SU-DHL-6 (cell line): ENCODE data around the gene TMEM60.

ENCODE experiments used
- H2AFZ ChIP-seq: fragments of 200-600 bp; sonication (generic); 2 replicates; pipeline ENCODE4 v1.6.1; 2014; ENCODE audit warnings: low read depth, mild to moderate bottlenecking, moderate library complexity, mixed read lengths, antibody characterized with exemption, low read length; ENCODE audit not compliant: severe bottlenecking
- H3F3A ChIP-seq: fragments of 200-600 bp; shearing (Covaris generic); 2 replicates; pipeline ENCODE4 v1.6.0; 2016; ENCODE audit warnings: antibody characterized with exemption, mild to moderate bottlenecking; ENCODE audit not compliant: insufficient read depth
- H3K27ac ChIP-seq: fragments of 200-600 bp; sonication (generic); 2 replicates; pipeline ENCODE4 v1.5.1; 2016; ENCODE audit warnings: low read depth, mild to moderate bottlenecking, low read length, moderate library complexity, mixed read lengths
- H3K27me3 ChIP-seq: fragments of 200-600 bp; sonication (generic), shearing (Covaris generic); 2 replicates; pipeline ENCODE4 v1.6.0; 2014; ENCODE audit warnings: mild to moderate bottlenecking, low read length
- H3K36me3 ChIP-seq: fragments of 200-600 bp; sonication (generic); 2 replicates; pipeline ENCODE4 v1.6.1; 2014; ENCODE audit warnings: mild to moderate bottlenecking, low read length, mixed read lengths
- H3K4me2 ChIP-seq: fragments of 300-600, 200-600 bp; shearing (Covaris generic), sonication (generic); 2 replicates; pipeline ENCODE4 v1.6.0; 2014; ENCODE audit warnings: low read length, low read depth, mild to moderate bottlenecking; ENCODE audit not compliant: poor library complexity, severe bottlenecking
- H3K4me3 ChIP-seq: fragments of 200-600 bp; sonication (generic); 2 replicates; pipeline ENCODE4 v1.5.1; 2014; ENCODE audit warnings: antibody characterized with exemption, low read length, mild to moderate bottlenecking, mixed read lengths; ENCODE audit not compliant: insufficient read depth, poor library complexity, severe bottlenecking
- H3K79me2 ChIP-seq: fragments of 200-600 bp; sonication (generic); 2 replicates; pipeline ENCODE4 v1.6.1; 2014; ENCODE audit warnings: mild to moderate bottlenecking, low read length, moderate library complexity; ENCODE audit not compliant: insufficient read depth
- H3K9ac ChIP-seq: fragments of 200-600 bp; sonication (generic); 2 replicates; pipeline ENCODE4 v1.7.0; 2014; ENCODE audit warnings: mild to moderate bottlenecking, low read length
- H3K9me2 ChIP-seq: fragments of 200-600 bp; sonication (generic); replicated peaks from 2 replicates; pipeline ENCODE4 v1.6.1; 2014; ENCODE audit warnings: low read length; ENCODE audit not compliant: insufficient read depth
- H3K9me3 ChIP-seq: fragments of 200-600 bp; sonication (generic); 2 replicates; pipeline ENCODE4 v1.6.1; 2014; ENCODE audit warnings: low read length, mixed read lengths; ENCODE audit not compliant: insufficient read depth
- H4K20me1 ChIP-seq: fragments of 200-600 bp; sonication (generic); 2 replicates; pipeline ENCODE4 v1.6.1; 2014; ENCODE audit warnings: low read depth, mild to moderate bottlenecking, antibody characterized with exemption, low read length, moderate library complexity, mixed read lengths
- EZH2phosphoT487 ChIP-seq: fragments of 200-600 bp; sonication (generic), shearing (Covaris generic); conservative IDR thresholded peaks from 2 replicates; pipeline ENCODE4 v1.6.1; 2018; ENCODE audit warnings: mild to moderate bottlenecking, antibody characterized with exemption, low read length, moderate library complexity, mixed read lengths
- TF ChIP-seq, protein P1 (sequence below): fragments of 200-600 bp; sonication (generic); IDR thresholded peaks from one replicate; pipeline ENCODE4 v1.5.1; 2017; ENCODE audit warnings: antibody characterized with exemption, mild to moderate bottlenecking, low read length, moderate library complexity; ENCODE audit not compliant: insufficient read depth, poor library complexity, severe bottlenecking

TMEM60 gene

DNA sequence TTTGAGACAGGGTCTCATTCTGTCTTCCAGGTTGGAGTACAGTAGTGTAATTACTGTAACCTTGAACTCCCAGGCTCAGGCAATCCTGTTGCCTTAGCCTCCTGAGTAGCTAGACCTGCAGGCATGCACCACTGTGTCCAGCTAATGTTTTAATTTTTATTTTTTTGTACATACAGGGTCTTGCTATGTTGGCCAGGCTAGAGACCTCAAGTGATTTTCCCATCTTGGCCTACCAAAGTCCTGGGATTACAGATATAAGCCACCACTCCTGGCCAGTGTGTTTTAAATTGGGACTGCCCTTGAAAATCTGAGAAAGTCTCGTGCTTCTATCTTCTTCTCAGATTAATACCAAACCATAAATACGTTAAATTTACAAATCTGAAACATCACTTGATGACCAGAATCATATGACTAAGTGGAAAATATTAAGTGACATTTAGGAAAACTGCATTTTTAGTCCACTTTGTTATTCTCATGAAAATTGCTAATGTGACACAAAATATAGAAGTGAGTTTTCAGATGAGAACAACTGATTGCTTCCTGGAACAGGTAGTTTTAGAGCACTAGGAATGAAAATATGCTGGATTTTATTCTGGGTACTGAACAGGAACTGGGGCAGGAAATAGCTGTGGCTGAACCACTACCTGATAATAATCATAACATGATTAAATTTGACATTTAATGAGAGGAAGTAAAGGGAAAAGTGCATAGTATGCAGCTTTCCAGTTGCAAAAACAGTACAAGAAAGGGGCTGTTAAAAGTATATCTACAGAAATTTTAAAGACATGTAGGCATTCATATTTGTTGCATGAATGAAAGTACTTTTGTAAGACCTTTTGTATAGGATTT is 4.5 kb upstream of the TMEM60 start:
- H3K9me2 ChIP-seq: no peaks in the 10 kb centered on the region
- no peaks in the 10 kb centered on the region for H3K27me3 ChIP-seq
- peaks cover 37% of the 10 kb centered on the region for H3F3A ChIP-seq
- peak overlapping the region; percentile 10 for H3K9ac ChIP-seq
- no peak overlapping the region for H2AFZ ChIP-seq
- H3K36me3 ChIP-seq: peaks cover 30% of the 10 kb centered on the region
- peak overlapping the region; percentile 84 for H3K27ac ChIP-seq
- peaks cover 13% of the 10 kb centered on the region; the same call in 1 of the 2 replicates for H3K9me3 ChIP-seq
- H4K20me1 ChIP-seq: peaks cover 36% of the 10 kb centered on the region
- peak overlapping the region; percentile 13 for H3K4me3 ChIP-seq
- H3K79me2 ChIP-seq: peaks cover 97% of the 10 kb centered on the region
- TF ChIP-seq, protein P1, sequence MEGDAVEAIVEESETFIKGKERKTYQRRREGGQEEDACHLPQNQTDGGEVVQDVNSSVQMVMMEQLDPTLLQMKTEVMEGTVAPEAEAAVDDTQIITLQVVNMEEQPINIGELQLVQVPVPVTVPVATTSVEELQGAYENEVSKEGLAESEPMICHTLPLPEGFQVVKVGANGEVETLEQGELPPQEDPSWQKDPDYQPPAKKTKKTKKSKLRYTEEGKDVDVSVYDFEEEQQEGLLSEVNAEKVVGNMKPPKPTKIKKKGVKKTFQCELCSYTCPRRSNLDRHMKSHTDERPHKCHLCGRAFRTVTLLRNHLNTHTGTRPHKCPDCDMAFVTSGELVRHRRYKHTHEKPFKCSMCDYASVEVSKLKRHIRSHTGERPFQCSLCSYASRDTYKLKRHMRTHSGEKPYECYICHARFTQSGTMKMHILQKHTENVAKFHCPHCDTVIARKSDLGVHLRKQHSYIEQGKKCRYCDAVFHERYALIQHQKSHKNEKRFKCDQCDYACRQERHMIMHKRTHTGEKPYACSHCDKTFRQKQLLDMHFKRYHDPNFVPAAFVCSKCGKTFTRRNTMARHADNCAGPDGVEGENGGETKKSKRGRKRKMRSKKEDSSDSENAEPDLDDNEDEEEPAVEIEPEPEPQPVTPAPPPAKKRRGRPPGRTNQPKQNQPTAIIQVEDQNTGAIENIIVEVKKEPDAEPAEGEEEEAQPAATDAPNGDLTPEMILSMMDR: no peak
- TF ChIP-seq EZH2phosphoT487: no peak
- H3K4me2 ChIP-seq: peak overlapping the region; percentile 92

DNA sequence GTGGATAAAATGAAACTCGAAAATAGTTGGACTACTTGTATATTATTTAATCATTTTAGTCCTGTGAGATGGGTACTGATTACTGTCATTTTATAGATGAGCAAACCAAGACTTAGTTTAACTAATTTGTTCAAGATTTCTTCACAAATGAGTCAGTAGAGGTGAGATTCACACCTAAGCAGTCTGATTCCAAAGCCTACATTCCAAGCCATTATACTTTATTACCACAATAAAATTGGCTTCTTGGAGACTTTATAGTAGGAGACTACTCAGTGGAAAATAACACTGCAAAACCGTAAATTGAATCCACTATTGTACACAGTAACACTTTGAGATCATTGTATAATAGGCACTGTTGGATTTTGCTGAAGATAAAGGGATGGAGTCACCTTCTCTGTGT is 2.5 kb upstream of the TMEM60 start:
- Histone ChIP-seq H3K27ac (peak overlapping the region; percentile 84), H3F3A (peaks cover 37% of the 10 kb centered on the region), H3K27me3 (no peaks in the 10 kb centered on the region), H4K20me1 (peaks cover 22% of the 10 kb centered on the region), H3K79me2 (peaks cover 97% of the 10 kb centered on the region), H3K9me2 (no peaks in the 10 kb centered on the region), H3K36me3 (peaks cover 20% of the 10 kb centered on the region), H3K9ac (peak overlapping the region; percentile 79), H3K9me3 (0 out of 2 replicates have a peak, but pooled peaks cover 6% of the 10 kb centered on the region), H2AFZ (no peak overlapping the region), H3K4me2 (peak overlapping the region; percentile 92), H3K4me3 (peak overlapping the region; percentile 86)
- TF ChIP-seq EZH2phosphoT487: no peak
- TF ChIP-seq, protein P1: no peak

DNA sequence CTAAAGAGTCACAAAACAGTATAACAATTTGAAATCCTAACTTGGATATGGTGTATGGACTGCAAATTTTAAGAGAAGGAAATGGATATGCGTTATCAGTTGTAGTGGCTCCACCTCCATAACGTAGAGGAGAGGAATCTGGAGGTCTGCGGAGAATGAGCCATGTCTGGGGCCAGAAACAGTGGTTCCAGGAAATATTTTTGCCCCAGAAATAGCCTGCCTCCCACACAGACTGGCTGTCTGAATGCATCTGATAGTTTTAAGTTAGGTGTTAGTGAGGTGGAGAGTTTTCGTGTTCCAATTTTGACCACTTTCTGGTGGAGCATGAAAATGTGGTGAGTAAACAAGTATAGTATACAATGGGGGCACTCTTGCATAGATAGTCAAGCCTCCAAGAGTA is 1.9 kb upstream of the TMEM60 start:
- TF ChIP-seq, protein P1: no peak
- TF ChIP-seq EZH2phosphoT487: no peak
- H3K4me2 ChIP-seq: peak overlapping the region; percentile 92
- H3K9ac ChIP-seq: peak overlapping the region; percentile 79
- H3K27me3 ChIP-seq: no peaks in the 10 kb centered on the region
- H3K9me3 ChIP-seq: no peaks in the 10 kb centered on the region
- H2AFZ ChIP-seq: no peak overlapping the region
- peak overlapping the region; percentile 84 for H3K27ac ChIP-seq
- H3F3A ChIP-seq: peaks cover 34% of the 10 kb centered on the region
- H4K20me1 ChIP-seq: peaks cover 16% of the 10 kb centered on the region
- no peaks in the 10 kb centered on the region for H3K9me2 ChIP-seq
- peak overlapping the region; percentile 86 for H3K4me3 ChIP-seq
- H3K79me2 ChIP-seq: peaks cover 97% of the 10 kb centered on the region
- peaks cover 14% of the 10 kb centered on the region for H3K36me3 ChIP-seq
